GM19397 (cell line): ENCODE measurements around the gene PTPRT.
"Not testable (repeated sequence)": the region's sequence is repeated elsewhere in the genome, so short reads cannot be mapped to it uniquely, and the experiment has no call there.

Source experiments
- ATAC-seq: cut with Tn5 transposase; IDR thresholded peaks from one replicate; pipeline ENCODE4 v1.9.1; 2021; ENCODE audit warnings: mild to moderate bottlenecking, moderate library complexity; ENCODE audit not compliant: unreplicated experiment

The PTPRT gene

DNA sequence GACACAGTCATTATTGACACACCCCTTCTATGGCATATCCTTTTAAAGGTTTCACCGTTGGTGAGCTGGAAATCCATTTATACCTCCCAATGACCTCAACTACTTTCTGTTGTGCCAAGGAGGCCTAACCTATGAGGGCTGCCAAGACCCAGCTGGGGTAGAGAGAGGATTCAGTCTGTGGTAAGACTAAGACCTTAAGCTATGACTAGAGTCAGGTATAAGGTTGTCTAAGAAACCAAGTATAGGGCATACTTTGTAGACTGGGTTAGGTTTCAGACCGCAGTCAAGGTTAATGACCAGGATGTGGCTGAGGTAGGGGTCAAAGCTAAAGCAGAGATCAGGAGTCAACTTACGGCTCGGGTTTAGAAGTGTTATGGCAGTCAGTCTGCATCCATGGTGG, 930.3 kb downstream of the PTPRT start:
- ATAC-seq = no peak

DNA sequence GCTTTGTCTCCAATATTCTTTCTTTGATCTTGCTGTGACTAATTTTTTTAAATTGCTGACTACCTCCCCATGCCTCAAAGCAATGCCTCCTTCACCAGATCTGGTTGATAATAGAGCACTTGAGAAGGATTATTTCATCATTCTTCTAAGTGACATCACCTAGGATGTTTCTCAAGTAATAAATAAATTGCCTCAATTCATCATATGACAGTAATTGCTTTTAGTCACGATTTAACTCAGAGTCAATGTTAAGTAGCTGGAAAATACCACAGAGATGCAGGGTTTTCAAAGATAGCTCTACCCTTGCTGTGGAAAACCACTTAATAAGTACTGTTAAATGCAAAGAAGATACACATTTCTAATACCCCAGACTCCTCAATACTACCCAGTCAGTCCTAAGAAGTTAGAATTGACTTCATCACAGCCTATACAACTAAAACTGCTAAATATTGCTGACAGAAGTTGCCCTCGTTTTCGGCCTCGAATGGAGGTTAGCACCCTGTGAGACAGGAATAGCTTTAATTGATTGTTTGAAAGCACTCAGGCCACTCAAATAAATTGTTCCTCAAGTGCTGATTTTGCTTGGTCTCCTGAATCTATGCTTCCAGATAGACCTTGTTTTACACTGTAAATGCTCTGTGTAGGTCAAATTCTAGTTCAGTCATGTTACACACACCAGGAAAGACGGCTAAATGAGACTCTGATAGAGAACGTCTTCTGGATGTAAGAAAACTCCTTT, 931.0 kb downstream of the PTPRT start:
- no peak for ATAC-seq

DNA sequence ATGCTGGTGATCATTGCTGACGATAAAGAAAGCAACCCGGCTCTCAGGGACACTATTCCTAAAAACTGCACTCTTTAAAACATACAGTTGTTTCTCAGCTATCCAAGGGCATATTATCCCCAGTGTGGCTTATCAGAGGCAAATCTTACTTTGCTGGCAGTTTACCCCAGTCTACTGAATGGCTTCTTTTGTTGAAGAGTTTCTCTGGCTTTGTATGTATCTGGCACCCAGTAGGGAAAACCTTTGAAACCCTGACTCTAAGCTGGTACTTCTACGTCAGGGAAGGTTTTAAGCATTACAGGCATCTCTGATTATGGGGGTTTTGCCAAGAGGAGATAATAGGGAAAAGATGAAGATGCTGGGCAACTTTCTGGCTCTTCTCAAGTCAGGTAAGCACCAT, 933.9 kb downstream of the PTPRT start:
- no peak for ATAC-seq

DNA sequence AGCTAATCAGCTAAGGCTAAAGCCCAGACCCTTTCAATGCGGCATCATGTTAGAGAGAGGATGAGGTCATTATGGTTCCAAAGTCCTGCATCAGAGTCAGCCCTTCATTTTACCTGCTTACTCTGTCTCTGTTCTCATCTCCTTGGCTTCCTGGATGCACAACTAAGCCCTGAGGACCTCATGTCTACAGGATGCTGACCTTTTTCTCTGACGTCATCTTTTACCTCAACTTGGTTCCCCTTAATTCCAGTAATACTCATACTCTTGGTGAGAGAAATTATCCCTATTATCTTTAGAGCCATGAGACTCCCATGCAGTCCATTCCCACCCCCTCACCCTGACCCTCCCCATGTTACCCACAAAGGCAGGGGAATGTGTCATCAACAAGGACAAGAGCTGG, 935.0 kb downstream of the PTPRT start:
- ATAC-seq = no peak

DNA sequence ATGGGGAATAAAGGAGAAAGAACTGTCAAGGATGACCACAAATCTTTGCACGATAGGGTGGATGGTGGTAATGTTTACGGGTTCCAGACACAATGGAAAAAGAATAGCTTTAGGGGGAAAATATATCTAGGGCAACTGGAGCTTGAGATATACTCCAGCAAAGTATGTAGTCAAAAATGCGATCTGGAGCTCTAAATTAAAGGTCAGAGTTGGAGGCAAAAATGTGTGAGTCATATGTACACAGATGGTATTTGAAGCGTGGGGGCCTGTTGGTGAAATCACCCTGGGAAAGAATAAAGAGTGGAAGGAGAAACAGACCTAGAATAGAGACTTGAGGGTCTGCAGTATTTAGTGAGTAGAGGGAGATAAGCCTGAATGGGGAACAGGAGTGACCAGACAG, 937.6 kb downstream of the PTPRT start:
- no peak for ATAC-seq

DNA sequence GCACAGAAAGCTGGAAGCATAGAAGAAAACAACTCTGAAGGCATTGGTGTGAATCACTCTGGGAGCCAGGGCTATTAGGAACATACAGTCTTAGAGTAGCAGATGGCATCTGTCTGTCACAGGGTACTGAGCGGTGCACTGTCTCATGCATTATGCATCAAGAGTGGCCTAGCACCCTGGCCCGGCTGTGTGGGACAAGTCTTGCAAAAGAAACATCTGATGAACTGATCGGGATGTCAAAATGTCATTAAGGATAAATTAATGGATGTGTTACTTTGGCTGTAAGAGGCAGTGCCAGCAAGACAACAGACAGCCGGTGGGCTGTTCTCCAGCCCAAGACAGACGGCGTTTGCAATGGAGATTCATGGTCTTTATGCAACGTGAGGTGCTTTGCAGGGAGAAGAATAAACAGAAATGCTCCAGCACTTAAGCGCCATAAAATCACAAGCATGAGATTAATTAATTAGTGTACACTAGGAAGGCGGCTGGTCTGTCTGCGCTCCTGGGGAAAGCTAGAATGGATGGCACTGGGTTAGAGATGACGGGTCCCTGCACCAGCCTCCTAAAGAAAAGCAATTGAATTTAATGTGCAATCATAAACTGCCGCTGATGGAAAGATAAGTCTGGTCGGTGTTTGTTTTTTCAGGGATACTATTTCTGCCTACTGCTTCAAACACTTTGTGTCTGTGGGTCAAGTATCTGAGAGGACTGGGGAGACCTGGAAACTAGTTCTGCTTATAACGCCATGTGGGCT, 970.9 kb downstream of the PTPRT start:
- no peak for ATAC-seq

DNA sequence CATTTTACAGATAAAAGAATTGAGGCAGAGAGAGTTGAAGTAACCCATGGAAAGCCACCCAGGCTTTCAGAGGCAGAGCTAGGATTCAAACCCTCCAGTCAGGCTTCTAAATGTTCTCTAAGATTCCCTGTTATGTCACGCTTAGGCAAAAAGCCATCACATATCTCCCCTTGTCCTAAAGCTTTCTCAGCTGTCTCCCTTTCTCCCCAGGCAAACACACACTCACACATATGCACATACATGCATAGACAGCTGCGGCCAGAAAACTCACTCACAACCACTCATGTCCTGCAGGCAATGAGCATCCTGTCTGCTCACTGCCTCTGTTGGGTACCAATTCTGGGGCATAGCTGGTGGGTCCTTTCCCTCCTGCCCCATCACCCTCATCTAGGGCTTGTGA, 975.6 kb downstream of the PTPRT start:
- ATAC-seq = no peak

DNA sequence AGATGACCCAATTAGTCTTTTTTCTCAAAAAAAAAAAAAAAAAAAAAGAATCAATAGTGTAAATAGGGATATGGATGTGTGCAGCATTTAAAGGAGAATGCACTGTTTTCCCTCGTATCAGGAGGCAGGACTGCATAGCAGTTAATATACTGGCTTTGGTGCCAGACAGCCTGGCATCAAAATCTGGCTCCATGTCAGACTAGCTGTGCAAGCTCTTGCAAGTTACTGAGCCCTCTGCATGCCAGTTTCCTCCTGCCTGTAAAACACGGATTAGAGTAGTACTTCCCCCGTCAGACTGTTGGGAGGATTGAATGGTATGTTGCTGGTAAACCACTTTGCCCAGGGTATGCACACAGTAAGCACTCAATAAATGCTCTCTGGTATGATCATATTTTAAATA, 977.3 kb downstream of the PTPRT start:
- ATAC-seq = no peak

DNA sequence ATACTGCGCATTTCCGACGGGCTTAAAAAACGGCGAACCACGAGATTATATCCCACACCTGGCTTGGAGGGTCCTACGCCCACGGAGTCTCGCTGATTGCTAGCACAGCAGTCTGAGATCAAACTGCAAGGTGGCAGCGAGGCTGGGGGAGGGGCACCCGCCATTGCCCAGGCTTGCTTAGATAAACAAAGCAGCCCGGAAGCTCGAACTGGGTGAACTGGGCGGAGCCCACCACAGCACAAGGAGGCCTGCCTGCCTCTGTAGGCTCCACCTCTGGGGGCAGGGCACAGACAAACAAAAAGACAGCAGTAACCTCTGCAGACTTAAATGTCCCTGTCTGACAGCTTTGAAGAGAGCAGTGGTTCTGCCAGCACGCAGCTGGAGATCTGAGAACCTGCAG, 983.1 kb downstream of the PTPRT start:
- not testable (repeated sequence) for ATAC-seq

DNA sequence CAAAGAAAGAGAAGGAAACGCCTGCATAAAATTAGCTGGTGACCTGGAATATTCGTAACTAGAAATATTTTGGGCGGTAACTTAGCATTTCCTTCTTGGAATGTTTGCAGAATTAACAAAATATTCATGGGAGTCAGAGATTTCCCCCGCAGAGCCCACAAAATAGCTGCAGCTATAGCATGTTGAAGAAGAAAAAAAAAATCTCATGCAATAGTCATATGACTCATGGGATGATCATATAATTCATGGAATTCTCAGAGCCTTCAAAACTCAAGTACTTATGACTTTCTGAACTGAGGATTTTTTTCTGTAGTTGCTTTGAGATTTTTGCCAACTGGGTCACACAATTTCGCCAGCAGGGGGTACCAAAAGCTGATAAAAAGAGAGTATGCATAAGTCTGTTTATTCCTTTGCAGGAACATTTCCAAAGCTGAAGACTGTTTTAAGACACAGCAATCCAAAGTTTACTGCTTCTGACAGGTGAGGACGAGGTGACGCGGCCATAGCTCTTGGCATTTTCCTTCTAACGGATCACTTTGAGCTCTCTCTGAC, 985.5 kb downstream of the PTPRT start:
- ATAC-seq = no peak

DNA sequence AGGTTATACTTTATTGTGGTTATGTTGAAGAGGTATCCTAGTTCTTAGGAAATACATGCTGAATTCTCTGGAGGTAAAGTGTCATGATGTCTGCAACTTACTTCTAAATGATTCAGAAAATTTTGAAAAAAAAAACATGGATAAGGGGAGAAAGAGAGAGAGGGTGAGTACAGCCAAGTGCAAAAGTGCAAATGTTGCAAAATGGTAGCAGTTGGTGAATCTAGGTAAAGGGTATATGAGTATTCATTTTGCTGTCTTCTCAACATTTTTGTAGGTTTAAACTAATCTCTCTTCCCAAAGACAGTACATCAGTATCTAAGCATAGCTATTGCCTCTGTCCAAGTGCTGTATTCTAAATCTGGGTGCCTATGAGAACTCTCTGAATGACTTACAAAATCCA, 992.1 kb downstream of the PTPRT start:
- no peak for ATAC-seq

DNA sequence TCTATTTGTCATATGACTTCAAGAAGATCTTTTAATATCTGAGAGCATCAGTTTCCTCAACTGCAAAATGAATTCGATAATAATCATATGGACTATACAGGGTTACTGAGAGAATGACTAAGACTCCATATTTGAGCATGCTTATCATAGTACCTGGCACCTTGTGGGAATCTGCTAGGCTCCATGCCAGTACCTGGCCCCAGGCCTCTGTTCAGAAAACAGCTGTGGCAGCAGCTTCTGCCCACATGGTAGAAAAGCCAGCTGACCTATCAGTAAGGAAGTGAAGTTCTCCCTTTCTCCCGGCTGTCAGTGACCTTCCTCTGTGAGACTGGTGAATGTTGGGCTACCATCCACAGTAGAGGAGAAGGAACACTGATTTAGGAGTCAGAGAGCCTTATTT, 996.6 kb downstream of the PTPRT start:
- no peak for ATAC-seq

DNA sequence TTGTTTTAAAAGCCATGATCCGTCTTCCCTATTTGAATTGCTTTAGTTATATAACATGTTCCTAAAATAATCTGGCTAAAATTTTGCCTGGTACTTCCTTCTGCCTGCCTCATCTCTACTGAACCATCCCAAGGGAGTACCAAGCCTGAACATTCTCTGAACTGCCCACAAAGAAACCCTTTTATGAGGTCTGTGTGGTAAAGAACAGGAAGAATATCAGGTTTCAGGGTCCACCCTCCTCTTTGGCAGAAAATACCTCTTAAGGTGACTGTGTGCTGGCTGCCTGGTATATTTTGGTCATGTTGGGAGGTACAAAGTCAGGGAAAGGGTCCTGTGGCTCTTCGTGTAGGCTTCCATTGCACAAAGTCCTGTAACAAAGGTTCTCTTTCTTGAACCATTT, 997.4 kb downstream of the PTPRT start:
- no peak for ATAC-seq

DNA sequence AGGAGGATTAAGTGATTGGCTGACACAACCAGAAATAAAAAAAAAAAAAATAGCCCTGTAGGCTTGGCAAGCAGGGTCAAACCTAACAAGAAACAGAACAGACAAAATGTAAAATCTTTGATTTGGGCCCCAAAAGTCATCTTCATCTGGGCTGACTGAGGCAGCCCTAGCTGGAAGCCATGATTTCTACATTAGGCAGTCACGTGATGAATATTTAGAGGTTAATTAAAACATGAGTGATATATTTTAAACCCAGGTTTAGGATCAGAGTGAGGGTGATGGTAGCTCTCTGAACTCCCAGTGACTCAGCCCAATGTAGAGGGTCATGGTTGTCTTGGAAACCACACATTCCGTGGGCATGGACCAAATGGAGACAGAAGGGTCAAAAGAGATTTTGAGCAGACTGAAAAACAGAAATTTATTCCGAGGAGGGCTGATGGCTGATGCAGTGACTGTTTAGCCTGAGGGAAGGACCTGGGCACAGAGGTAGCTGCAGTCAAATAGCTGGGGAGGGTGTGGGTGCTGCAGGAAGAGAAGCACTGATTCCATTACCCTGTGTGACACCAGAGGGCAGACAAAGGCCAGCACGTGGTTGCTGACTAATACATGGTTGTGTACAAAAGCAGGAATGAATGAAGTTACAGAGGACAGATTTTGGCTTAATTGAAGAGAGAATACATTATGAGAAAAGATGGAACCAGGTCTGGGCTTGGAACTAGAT, 998.4 kb downstream of the PTPRT start:
- no peak for ATAC-seq

DNA sequence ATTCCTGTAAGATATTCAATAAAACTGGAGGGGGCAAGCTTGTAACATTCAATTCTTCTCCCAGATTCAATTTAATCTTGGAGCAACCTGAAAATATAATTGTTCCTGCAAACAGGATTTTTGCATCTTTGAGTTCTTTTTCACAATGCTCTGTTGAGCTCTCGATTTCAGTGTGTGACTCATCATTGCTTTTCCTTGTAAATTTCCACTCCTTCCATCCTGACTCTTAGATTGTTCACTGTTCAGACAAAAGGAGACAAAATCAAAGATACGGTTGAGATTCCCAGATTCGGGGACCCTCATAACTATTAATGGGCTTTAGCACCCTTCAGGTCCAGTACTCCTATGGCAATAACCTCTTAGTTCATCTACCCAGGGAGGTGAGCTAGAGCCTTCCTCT, 999.6 kb downstream of the PTPRT start:
- no peak for ATAC-seq

DNA sequence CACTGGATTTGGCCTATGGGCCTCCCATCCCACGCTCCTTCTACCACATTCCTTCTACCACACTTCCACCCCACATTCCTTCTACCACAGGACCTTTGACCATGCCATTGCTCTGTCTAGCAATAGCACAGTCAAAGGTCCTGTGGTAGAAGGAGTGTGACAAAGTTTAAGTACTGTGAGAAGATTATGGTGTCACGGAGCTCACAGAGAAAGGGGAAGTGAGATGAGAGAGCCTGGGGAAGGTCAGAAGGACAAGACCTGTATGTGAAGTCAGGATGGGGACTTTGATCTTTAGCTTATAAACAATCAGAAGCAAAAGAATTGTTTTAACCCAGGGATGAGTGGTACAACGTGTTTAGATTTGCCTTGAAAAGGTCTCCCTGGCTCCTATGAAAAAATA, 1003.4 kb downstream of the PTPRT start:
- no peak for ATAC-seq

DNA sequence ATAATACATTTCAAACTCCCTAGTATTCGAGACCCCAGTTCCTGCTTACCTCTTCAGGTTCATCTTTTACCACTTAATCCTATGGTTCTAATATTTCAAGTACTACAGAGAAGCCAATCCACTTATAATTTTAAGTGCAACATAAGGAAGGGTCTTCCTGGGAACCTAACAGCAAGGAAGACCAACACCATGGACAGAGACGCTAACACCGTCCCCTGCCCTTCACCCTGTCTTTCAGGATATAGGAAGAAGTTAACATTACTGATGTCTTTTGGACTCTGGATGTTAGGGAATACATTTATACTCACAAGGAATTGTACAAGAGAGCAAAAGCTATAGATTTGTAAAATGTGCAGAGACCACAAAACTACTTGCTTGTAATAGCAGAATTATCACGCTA, 1006.6 kb downstream of the PTPRT start:
- no peak for ATAC-seq

DNA sequence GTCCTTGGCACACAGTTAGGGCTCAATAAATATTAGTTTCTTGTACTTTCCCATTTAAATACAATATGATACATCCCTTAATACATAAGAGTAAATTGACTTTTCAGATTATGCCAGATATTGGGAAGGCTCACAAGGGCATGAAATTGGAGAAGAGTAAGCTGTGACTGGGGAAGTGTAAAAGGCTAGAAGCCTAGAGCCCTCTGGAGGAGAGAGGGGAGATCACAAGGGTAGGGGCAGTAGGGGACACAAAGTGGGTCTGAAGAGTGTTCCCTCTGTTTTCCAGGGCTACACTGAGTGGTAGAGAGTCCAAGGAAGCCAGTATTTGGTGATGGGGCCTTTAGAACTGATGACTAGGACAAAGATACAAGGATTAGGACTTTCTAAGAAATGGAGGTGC, 1008.6 kb downstream of the PTPRT start:
- ATAC-seq = no peak

DNA sequence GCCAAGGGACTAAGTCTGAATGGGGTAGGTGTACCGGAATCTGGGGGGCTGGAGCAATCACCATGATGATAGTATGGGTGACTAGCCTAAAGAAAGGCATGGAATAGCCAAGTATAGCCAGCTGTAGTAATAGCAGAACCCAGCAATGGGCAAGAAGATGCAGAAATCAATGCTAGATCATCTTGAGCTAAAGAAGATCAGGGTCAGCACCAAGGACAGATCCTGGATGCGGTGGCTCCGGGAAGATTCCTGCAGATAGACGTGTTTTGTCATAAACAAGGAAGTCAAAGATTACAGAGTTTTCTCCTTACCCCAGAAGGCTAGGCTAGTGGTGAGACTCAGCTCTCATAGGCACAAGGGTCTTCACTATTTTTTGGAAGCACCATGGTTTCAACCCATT, 1009.9 kb downstream of the PTPRT start:
- no peak for ATAC-seq

DNA sequence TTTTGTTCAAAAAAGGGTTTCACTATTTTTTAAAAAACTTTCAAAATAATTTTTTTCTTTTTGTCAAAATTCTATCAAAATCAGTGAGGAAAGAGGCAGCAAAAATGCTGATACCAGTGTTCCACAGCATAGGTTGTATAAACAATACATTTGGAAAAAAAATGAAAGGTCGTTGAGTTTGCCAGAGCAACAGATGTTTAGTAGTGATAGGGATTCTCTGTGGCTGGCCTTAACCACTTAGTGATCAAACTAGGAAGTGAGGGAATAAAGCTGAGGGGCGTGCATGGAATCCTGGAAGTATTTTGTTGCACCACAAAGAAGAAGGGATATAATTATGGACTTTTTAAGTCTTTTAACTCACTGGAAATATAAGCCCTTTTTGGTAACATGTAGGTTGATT, 1016.3 kb downstream of the PTPRT start:
- no peak for ATAC-seq

DNA sequence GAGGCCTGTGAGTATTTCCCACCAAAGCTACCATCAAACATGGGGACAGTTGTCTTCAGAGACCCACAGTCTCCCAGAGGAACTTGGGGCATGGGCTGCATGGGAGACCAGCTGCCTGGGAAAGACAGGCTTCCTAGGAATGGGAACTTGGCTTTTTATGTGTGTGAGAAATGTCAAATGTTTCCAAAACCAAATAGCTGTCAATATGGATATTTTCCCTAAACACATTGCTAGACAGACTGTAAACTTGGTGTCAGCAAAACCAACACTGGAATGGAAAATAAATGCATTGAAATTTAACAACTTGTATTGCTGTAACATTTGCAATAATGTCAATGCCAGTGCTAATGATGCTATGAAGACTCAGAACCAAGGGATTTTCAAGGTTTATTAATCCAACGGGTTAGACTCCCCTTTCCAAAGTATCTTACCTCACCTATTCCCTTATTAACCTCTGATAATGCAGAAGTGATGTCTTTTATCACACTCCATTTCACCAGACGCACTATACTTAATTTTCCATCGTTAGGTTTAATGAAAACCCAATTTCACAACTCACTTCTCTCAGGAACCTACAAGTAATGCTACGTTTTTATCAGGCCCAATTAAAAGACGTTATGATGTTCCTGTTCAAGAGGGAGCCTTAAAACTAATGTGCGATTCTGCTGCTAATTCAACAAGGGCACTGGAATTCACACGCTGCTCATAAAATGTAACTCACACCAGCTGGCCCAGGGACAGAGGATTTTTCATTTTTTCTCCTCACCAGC, 1025.4 kb downstream of the PTPRT start:
- no peak for ATAC-seq
